Dermis blood vessel endothelial cell (primary cell): ENCODE measurements around the gene OR52E6. TPM values are rescaled to one million over a fixed set of nuclear protein-coding genes. Genes with fewer than 3 reads are reported as not detected.

Experiments
- DNase-seq: peaks from one replicate; pipeline ENCODE4 v3.0.0; 2010
- total RNA-seq: library from RNA; depleted of rRNA; stranded (reverse); fragments of >200 nt; gene quantifications from 2 replicates; pipeline ENCODE4 v1.2.3, GENCODE V29; 2014

OR52E6 gene
- total RNA-seq, 1 donor from 2014 or later: not detected

DNA sequence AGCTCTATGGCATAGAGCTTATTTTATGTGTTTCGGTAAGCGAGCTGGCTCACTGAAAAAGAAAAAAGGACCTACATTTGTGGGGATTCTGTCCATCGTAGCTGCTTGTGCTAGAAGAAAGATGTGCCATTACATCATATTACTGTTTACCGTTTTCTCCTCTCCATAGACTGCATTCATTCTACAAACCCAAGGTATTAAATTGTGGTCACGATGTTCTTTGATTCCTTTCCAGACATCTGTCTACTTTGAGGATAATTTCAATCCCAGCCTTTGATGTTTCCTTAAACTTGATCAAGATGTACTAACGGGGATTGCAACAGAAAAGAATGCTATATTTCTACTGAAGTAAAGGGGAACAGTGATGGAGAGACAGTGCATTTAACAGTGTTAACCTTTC is 45.2 kb downstream of the OR52E6 start:
- DNase-seq: no peak

DNA sequence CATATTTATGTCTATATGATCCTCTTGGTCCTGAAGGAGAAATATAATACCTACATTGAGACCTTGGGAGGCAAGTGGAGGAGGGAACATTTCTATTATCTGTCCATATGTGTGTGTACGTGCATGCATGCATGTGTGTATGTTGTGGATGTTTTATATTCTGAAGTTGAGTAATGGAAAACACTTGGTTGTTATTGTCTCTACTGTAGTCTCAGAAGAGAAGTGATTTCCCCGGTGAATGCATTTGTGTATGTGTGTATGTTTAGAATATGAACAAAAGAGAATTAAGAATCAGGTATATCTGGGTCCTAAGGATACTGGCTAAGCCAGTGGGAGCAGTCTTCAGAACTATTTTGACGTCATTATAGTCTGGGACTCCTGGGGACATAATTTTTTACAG is 50.5 kb downstream of the OR52E6 start, which contains the start of gene OR52N1:
Gene OR52N1, minus strand, starts transcription at position 101 of the 400 bp plus-strand sequence. CDS start 2,449 bp downstream, outside the sequence.
- no peak for DNase-seq

Other genes starting within 250 kb of the OR52E6 start
- gene TRIM6, start 245.3 kb downstream of the OR52E6 start, total RNA-seq: 1.0 and 3.3 TPM in 2 replicates
- gene TRIM34, start 216.9 kb downstream of the OR52E6 start, total RNA-seq: 16.3 and 17.0 TPM in 2 replicates
- gene TRIM5, start 156.8 kb downstream of the OR52E6 start, total RNA-seq: 83.0 and 86.6 TPM in 2 replicates
- 133 and 143 TPM in 2 replicates for gene TRIM22, start 152.1 kb downstream of the OR52E6 start, total RNA-seq
- not detected in 2 replicates for gene OR56B1, start 105.4 kb downstream of the OR52E6 start, total RNA-seq
- gene OR52N4, start 87.7 kb downstream of the OR52E6 start, total RNA-seq: 0.17 TPM in 1 of 2 replicates, not detected in the other
- not detected in 2 replicates for gene OR52N5, start 58.5 kb downstream of the OR52E6 start, total RNA-seq
- gene OR52N1, start 50.6 kb downstream of the OR52E6 start, total RNA-seq: not detected in 2 replicates
- gene OR52N2, start 33.0 kb downstream of the OR52E6 start, total RNA-seq: not detected in 2 replicates
- gene OR52E8, start 15.8 kb upstream of the OR52E6 start, total RNA-seq: not detected in 2 replicates
- gene OR52E4, start 38.7 kb upstream of the OR52E6 start, total RNA-seq: not detected in 2 replicates
- not detected in 2 replicates for gene OR52E5, start 51.3 kb upstream of the OR52E6 start, total RNA-seq
- not detected in 2 replicates for gene OR56A3, start 100.4 kb upstream of the OR52E6 start, total RNA-seq
- gene OR56A5, start 126.6 kb upstream of the OR52E6 start, total RNA-seq: not detected in 2 replicates
- gene OR52L1, start 145.1 kb upstream of the OR52E6 start, total RNA-seq: not detected in 2 replicates
- not detected in 2 replicates for gene OR56A4, start 165.0 kb upstream of the OR52E6 start, total RNA-seq
- gene OR56A1, start 188.9 kb upstream of the OR52E6 start, total RNA-seq: 0.14 TPM in 1 of 2 replicates, not detected in the other